GM18499 (cell line): ENCODE measurements around the gene LAMA3.

Experiments used
- ATAC-seq: cut with Tn5 transposase; IDR thresholded peaks from one replicate; pipeline ENCODE4 v1.9.1; 2021; ENCODE audit warnings: moderate number of reproducible peaks; ENCODE audit not compliant: insufficient read depth, unreplicated experiment

The LAMA3 gene

GRCh38 chr18:23810396-23810795 is 121.1 kb downstream of the LAMA3 start:
- no peak for ATAC-seq

GRCh38 chr18:23811176-23811575 is 121.9 kb downstream of the LAMA3 start:
- no peak for ATAC-seq

- no peak for ATAC-seq
Measured at GRCh38 chr18:23812546-23813440, 123.5 kb downstream of the LAMA3 start.

- no peak for ATAC-seq
Measured at GRCh38 chr18:23814991-23815614, 125.8 kb downstream of the LAMA3 start.

GRCh38 chr18:23816021-23816420 is 126.8 kb downstream of the LAMA3 start:
- ATAC-seq, result no peak

GRCh38 chr18:23816740-23817139 is 127.5 kb downstream of the LAMA3 start:
- no peak for ATAC-seq

GRCh38 chr18:23819001-23819400 is 129.7 kb downstream of the LAMA3 start:
- no peak for ATAC-seq

GRCh38 chr18:23822590-23823385 is 133.5 kb downstream of the LAMA3 start:
- no peak for ATAC-seq

- ATAC-seq, result no peak
Measured at GRCh38 chr18:23824240-23824639, 135.0 kb downstream of the LAMA3 start.

GRCh38 chr18:23824669-23825068 is 135.4 kb downstream of the LAMA3 start:
- ATAC-seq, result no peak

GRCh38 chr18:23825496-23825895 is 136.2 kb downstream of the LAMA3 start:
- ATAC-seq, result no peak

GRCh38 chr18:23825978-23826405 is 136.7 kb downstream of the LAMA3 start:
- ATAC-seq, result no peak

GRCh38 chr18:23826850-23827620 is 137.8 kb downstream of the LAMA3 start:
- no peak for ATAC-seq

- ATAC-seq, result no peak
Measured at GRCh38 chr18:23827681-23828080, 138.4 kb downstream of the LAMA3 start.

GRCh38 chr18:23828426-23828825 is 139.2 kb downstream of the LAMA3 start:
- ATAC-seq, result peak; percentile 93

- ATAC-seq, result no peak
Measured at GRCh38 chr18:23832911-23833310, 143.7 kb downstream of the LAMA3 start.

GRCh38 chr18:23833714-23834113 is 144.5 kb downstream of the LAMA3 start:
- ATAC-seq, result no peak

GRCh38 chr18:23835091-23835490 is 145.8 kb downstream of the LAMA3 start:
- ATAC-seq, result no peak

GRCh38 chr18:23835506-23835905 is 146.3 kb downstream of the LAMA3 start:
- ATAC-seq, result no peak

- no peak for ATAC-seq
Measured at GRCh38 chr18:23837591-23837990, 148.3 kb downstream of the LAMA3 start.
